ENCODE data around the gene NKX1-1. TPM values are rescaled to one million over a fixed set of nuclear protein-coding genes. Genes with fewer than 3 reads are reported as not detected.

NKX1-1 gene
- polyA plus RNA-seq, 4 donors = not detected

GRCh38 chr4:1417522-1418390 lies 11.5 kb upstream of the NKX1-1 start:
- DNase-seq (ENCODE audit: low read depth in 4 of 4, low spot score in 3 of 4) = no peak

- DNase-seq (ENCODE audit: low read depth in 4 of 4, low spot score in 3 of 4) = no peak
Measured at GRCh38 chr4:1416948-1417260, 10.7 kb upstream of the NKX1-1 start.

GRCh38 chr4:1416051-1416947 lies 10.1 kb upstream of the NKX1-1 start:
- no peak for DNase-seq (ENCODE audit: low read depth in 4 of 4, low spot score in 3 of 4)

GRCh38 chr4:1415681-1415981 lies 9.4 kb upstream of the NKX1-1 start:
- no peak for DNase-seq (ENCODE audit: low read depth in 4 of 4, low spot score in 3 of 4)

- DNase-seq (ENCODE audit: low read depth in 4 of 4, low spot score in 3 of 4) = no peak
Measured at GRCh38 chr4:1414831-1415680, 8.8 kb upstream of the NKX1-1 start.

GRCh38 chr4:1413687-1414479 lies 7.6 kb upstream of the NKX1-1 start:
- DNase-seq (ENCODE audit: low read depth in 4 of 4, low spot score in 3 of 4) = no peak

GRCh38 chr4:1413204-1413663 lies 7.0 kb upstream of the NKX1-1 start:
- DNase-seq (ENCODE audit: low read depth in 4 of 4, low spot score in 3 of 4) = no peak

GRCh38 chr4:1412376-1413203 lies 6.3 kb upstream of the NKX1-1 start:
- no peak for DNase-seq (ENCODE audit: low read depth in 4 of 4, low spot score in 3 of 4)

- DNase-seq (ENCODE audit: low read depth in 4 of 4, low spot score in 3 of 4) = no peak
Measured at GRCh38 chr4:1411436-1412375, 5.5 kb upstream of the NKX1-1 start.

GRCh38 chr4:1410491-1411325 lies 4.5 kb upstream of the NKX1-1 start:
- peak; percentile 58 to 70 (median 62) for DNase-seq (ENCODE audit: low read depth in 4 of 4, low spot score in 3 of 4)

- DNase-seq (ENCODE audit: low read depth in 4 of 4, low spot score in 3 of 4) = no peak
Measured at GRCh38 chr4:1409491-1410425, 3.5 kb upstream of the NKX1-1 start.

- DNase-seq (ENCODE audit: low read depth in 4 of 4, low spot score in 3 of 4) = no peak
Measured at GRCh38 chr4:1409079-1409478, 2.8 kb upstream of the NKX1-1 start.

- no peak for DNase-seq (ENCODE audit: low read depth in 4 of 4, low spot score in 3 of 4)
Measured at GRCh38 chr4:1408418-1408817, 2.2 kb upstream of the NKX1-1 start.

- DNase-seq (ENCODE audit: low read depth in 4 of 4, low spot score in 3 of 4) = no peak
Measured at GRCh38 chr4:1407657-1408333, 1.6 kb upstream of the NKX1-1 start.

- no peak for DNase-seq (ENCODE audit: low read depth in 4 of 4, low spot score in 3 of 4)
Measured at GRCh38 chr4:1406981-1407656, 877 bp upstream of the NKX1-1 start.
